Right ventricle myocardium inferior (tissue), 1 donor: ENCODE results near the gene PHYH. TPM values are rescaled to one million over a fixed set of nuclear protein-coding genes. Genes with fewer than 3 reads are reported as not detected.
"Not testable (repeated sequence)": the region's sequence is repeated elsewhere in the genome, so short reads cannot be mapped to it uniquely, and the experiment has no call there.

Experiments
- ATAC-seq: fragments of 200-7000 bp; cut with Tn5 transposase; one replicate; pipeline ENCODE4 v1.9.1; 2020; ENCODE audit warnings: mild to moderate bottlenecking, moderate library complexity
- DNase-seq: peaks from one replicate; pipeline ENCODE4 v3.0.0; 2021; ENCODE audit errors: missing footprints
- intact Hi-C: fragments of 100-400 bp; cut with DNase I; formaldehyde crosslinking; loops from one replicate; pipeline ENCODE4 v1.11.0; 2022
- total RNA-seq: library from RNA; stranded (reverse); fragmentation: NEBNext Ultra II Directional; extraction: Animal tissue kit (Norgen Biotek cat#: 25700); gene quantifications from one replicate; pipeline ENCODE4 v1.2.1, GENCODE V29; 2021
- donor health status: DM: no; HTN: yes; CAD: no; lungs with severe emphysema.

The PHYH gene
- total RNA-seq, 1 donor from 2014 or later: 177 TPM

DNA sequence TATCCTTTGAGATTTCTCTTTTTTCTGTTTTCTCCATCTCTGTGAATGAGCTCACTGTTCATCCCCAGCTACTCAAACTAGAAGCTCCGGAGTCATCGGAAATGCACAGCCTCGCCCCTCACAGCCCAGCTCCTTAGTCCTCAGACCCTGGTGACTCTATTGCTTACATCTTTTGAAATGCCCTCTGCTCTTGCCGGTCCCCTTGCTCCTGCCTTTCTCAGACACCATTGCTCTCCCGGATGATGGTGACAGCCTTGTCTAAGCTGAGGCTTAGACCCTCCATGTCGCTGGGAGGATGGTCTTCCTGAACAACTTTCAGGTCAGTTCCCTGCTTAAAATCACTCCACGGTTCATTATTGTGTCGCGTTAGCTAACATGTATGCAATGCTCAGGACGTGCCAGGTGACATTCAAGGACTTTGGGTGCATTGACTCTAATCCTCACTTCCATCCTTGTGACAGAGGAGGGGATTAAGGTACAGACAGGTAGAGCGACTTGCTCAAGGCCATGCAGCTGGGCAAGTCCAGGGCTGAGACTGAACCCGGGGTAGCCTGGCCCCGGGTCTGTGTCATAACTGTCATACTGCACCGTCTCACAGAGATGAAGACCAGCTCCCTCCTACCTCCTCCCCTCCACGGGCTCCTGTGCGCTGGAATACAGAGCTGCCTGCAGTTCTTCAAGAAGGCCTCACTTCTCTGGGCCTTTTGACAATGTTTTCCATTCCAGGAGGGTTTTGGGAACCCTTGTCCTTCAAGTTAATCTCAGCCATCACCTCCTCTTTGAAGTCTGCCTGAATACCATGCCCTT is 61.4 kb downstream of the PHYH start:
- no peak for DNase-seq
- ATAC-seq: no peak
- intact Hi-C loops: no loop called here

GRCh38 chr10:13236638-13237037 is 63.2 kb downstream of the PHYH start:
- no peak for DNase-seq
- no peak for ATAC-seq
- intact Hi-C loops: no loop called here

DNA sequence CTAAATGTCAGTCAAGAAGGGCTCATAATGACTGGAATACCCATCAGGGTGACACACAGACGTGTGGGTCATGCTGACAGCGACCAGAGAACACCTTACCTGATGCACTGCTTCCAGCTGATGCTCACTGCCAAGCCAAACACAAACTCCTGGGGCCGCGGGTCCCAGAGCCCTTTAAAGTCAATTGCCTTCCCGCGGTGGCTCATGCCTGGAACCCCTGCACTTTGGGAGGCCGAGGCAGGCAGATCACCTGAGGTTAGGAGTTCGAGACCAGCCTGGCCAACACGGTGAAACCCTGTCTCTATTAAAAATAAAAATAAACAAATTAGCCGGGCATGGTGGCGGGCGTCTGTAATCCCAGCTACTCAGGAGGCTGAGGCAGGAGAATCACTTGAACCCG is 65.1 kb downstream of the PHYH start:
- intact Hi-C loops, ATAC-seq, DNase-seq: not testable (repeated sequence)

DNA sequence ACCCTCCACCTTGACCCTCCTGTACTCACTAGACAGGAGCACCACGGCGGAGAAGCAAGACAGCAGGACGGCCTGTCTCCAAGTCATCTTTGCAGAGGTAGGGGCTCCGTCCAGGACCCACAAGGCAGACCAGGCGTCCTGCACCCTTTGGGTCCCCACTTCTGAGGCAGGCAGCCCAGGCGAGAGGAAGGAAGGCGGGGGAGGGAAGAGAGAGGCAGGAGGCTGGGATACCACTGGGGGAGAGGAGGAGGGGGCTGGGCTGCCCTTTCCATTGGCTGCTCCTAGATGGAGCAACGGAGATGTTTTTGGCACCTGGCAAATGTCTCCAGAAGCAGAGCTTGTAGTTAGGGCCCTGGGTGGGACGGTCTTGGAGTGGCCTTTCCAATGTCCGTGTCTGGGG is 65.7 kb downstream of the PHYH start, which contains the start of gene UCMA:
Gene UCMA, minus strand, starts transcription at position 203 of the 400 bp plus-strand sequence. Its CDS starts 116 bp downstream, at position 87.
- no peak for DNase-seq
- intact Hi-C loops: no loop called here
- ATAC-seq: no peak

DNA sequence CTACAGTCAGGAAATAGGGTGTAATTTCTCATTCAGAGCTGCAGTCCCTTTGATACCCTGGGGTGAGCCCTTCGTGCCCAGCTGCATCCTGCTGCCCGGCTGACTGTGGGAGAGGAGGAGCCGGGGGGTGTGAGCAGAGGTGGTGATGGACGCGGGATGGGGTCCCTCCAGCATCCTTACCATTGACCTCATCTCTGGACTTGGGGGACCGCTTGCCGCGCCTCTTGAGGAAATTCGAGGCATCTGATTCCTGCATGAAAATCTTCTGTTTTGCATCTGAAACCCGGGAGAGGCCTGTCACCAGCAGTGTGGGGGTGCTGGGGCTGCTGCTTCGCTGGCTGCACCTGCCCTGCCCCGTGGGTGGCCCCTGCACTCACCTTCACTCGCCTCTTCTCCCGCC is 66.5 kb downstream of the PHYH start:
- ATAC-seq (no peak), DNase-seq (no peak)
- intact Hi-C loops: no loop called here

GRCh38 chr10:13231808-13232207 is 68.1 kb downstream of the PHYH start:
- intact Hi-C loops: no loop called here
- ATAC-seq (no peak), DNase-seq (no peak)

DNA sequence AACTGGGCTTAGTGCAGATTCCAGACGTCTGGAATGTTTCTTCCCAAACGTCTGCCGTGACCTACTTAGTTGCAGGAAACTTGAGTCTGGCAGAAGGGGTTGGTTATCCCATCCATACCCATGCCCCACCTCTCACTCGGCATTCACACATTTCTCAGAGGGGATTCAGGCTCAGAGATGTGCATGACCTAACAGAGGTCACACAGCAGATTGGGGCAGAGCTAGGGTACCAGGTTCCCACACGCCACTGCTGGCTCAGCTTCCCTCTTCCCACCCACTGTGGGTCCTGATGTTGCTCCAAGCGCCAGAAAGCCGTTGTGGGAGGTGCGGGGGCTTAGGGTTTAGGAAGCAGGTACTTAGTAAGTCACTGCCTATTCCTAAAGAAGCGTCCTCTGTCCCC is 68.7 kb downstream of the PHYH start:
- no peak for ATAC-seq
- intact Hi-C loops: no loop called here
- no peak for DNase-seq

Other genes with a start within 250 kb of the PHYH start
- 146 TPM for gene OPTN, start 199.9 kb downstream of the PHYH start, total RNA-seq
- 0.62 TPM for gene MCM10, start 138.5 kb downstream of the PHYH start, total RNA-seq
- not detected for gene UCMA, start 65.7 kb downstream of the PHYH start, total RNA-seq
- gene SEPHS1, start 48.2 kb upstream of the PHYH start, total RNA-seq: 30.3 TPM
- gene BEND7, start 228.9 kb upstream of the PHYH start, total RNA-seq: 18.6 TPM